Measurements from ENCODE around the gene ARMC10. TPM values are rescaled to one million over a fixed set of nuclear protein-coding genes. Genes with fewer than 3 reads are reported as not detected.
"Not testable (repeated sequence)": the region's sequence is repeated elsewhere in the genome, so short reads cannot be mapped to it uniquely, and the experiment has no call there.

Gene ARMC10
- total RNA-seq, 2 experiments from 2014 or later: 33.2 to 35.7 TPM

GRCh38 chr7:103059471-103059870, 15.5 kb upstream of the ARMC10 start:
- ChIA-PET CTCF (interaction anchor here (1.0 kb wide), 1 partner anchor 301 kb away, joined by 3 read pairs; no protein-coding TSS in a partner anchor), POLR2A (no interaction called here)
- Mint-ChIP-seq H3K4me3 (no peak overlapping the region), H3K9me3 (ENCODE audit: insufficient read depth) (no peaks in the 10 kb centered on the region), H3K36me3 (ENCODE audit: low read depth) (no peaks in the 10 kb centered on the region), H3K4me1 (ENCODE audit: low read depth) (no peaks in the 10 kb centered on the region), H3K27ac (no peak overlapping the region), H3K27me3 (ENCODE audit: low read depth) (peaks cover 1% of the 10 kb centered on the region)
- DNase-seq: no peak
- no peak for ATAC-seq

- no peak for DNase-seq
- Mint-ChIP-seq H3K4me1 (ENCODE audit: low read depth) (no peaks in the 10 kb centered on the region), H3K27ac (no peak overlapping the region), H3K9me3 (ENCODE audit: insufficient read depth) (no peaks in the 10 kb centered on the region), H3K4me3 (no peak overlapping the region), H3K36me3 (ENCODE audit: low read depth) (no peaks in the 10 kb centered on the region), H3K27me3 (ENCODE audit: low read depth) (peaks cover 5% of the 10 kb centered on the region)
- POLR2A ChIA-PET: no interaction called here
- CTCF ChIA-PET: no interaction called here
- ATAC-seq: no peak
Measured at GRCh38 chr7:103063895-103064294, 11.0 kb upstream of the ARMC10 start.

- Mint-ChIP-seq H3K4me3 (no peak overlapping the region), H3K36me3 (ENCODE audit: low read depth) (no peaks in the 10 kb centered on the region), H3K9me3 (ENCODE audit: insufficient read depth) (no peaks in the 10 kb centered on the region), H3K27ac (no peak overlapping the region), H3K4me1 (ENCODE audit: low read depth) (no peaks in the 10 kb centered on the region), H3K27me3 (ENCODE audit: low read depth) (peaks cover 5% of the 10 kb centered on the region)
- DNase-seq (peak; percentile 60), ATAC-seq (peak; percentile 77)
- POLR2A ChIA-PET: no interaction called here
- CTCF ChIA-PET: interaction anchor here (0.8 to 1.7 kb wide), 7 partner anchors 9 to 317 kb away, joined by 3 to 9 read pairs (median 5); partner anchors contain the start of genes ARMC10, FAM185A and FBXL13
Measured at GRCh38 chr7:103065667-103066066, 9.3 kb upstream of the ARMC10 start.

- CTCF ChIA-PET: no interaction called here
- H3K9me3 Mint-ChIP-seq (ENCODE audit: insufficient read depth): no peaks in the 10 kb centered on the region
Measured at GRCh38 chr7:103068414-103069403, 6.2 kb upstream of the ARMC10 start.

GRCh38 chr7:103071000-103071399, 3.9 kb upstream of the ARMC10 start:
- Mint-ChIP-seq H3K4me1 (ENCODE audit: low read depth) (peaks cover 15% of the 10 kb centered on the region), H3K27me3 (ENCODE audit: low read depth) (peaks cover 2% of the 10 kb centered on the region), H3K36me3 (ENCODE audit: low read depth) (no peaks in the 10 kb centered on the region), H3K27ac (no peak overlapping the region), H3K9me3 (ENCODE audit: insufficient read depth) (no peaks in the 10 kb centered on the region), H3K4me3 (no peak overlapping the region)
- CTCF ChIA-PET: interaction anchor here (1.2 kb wide), 1 partner anchor 9 kb away, joined by 3 read pairs; no protein-coding TSS in a partner anchor
- DNase-seq (no peak), ATAC-seq (no peak)
- POLR2A ChIA-PET: interaction anchor here (0.6 kb wide), 1 partner anchor 499 kb away, joined by 3 read pairs; no protein-coding TSS in a partner anchor

More at GRCh38 chr7:103068414-103069403, 6.2 kb upstream of the ARMC10 start:
- Mint-ChIP-seq H3K27ac (no peak overlapping the region), H3K4me3 (no peak overlapping the region), H3K36me3 (ENCODE audit: low read depth) (no peaks in the 10 kb centered on the region), H3K4me1 (ENCODE audit: low read depth) (no peaks in the 10 kb centered on the region), H3K27me3 (ENCODE audit: low read depth) (peaks cover 5% of the 10 kb centered on the region)
- POLR2A ChIA-PET: no interaction called here
- DNase-seq: no peak
- no peak for ATAC-seq

GRCh38 chr7:103073989-103074518, 886 bp upstream of the ARMC10 start:
- ChIA-PET POLR2A (interaction anchor here (1.7 kb wide), 1 partner anchor 31 kb away, joined by 3 read pairs; no protein-coding TSS in a partner anchor), CTCF (interaction anchor here (2.0 to 3.5 kb wide), 3 partner anchors 10 to 223 kb away, joined by 5 to 26 read pairs (median 13); partner anchors contain the start of gene PMPCB)
- no peak for DNase-seq
- peak overlapping the region; percentile 82 for H3K27ac Mint-ChIP-seq
- H3K9me3 Mint-ChIP-seq (ENCODE audit: insufficient read depth): no peaks in the 10 kb centered on the region
- no peaks in the 10 kb centered on the region for H3K27me3 Mint-ChIP-seq (ENCODE audit: low read depth)
- peak overlapping the region; percentile 85 for H3K4me3 Mint-ChIP-seq
- ATAC-seq: no peak
- H3K36me3 Mint-ChIP-seq (ENCODE audit: low read depth): peaks cover 13% of the 10 kb centered on the region
- peaks cover 35% of the 10 kb centered on the region for H3K4me1 Mint-ChIP-seq (ENCODE audit: low read depth)

- ChIA-PET POLR2A (interaction anchor here (0.6 to 2.4 kb wide), 11 partner anchors 8 to 327 kb away, joined by 3 to 18 read pairs (median 3); partner anchors contain the start of genes FAM185A, NAPEPLD and PSMC2), CTCF (interaction anchor here (0.7 to 3.5 kb wide), 10 partner anchors 9 to 327 kb away, joined by 3 to 26 read pairs (median 4); partner anchors contain the start of genes FAM185A, NAPEPLD and PMPCB)
- Mint-ChIP-seq H3K27me3 (ENCODE audit: low read depth) (no peaks in the 10 kb centered on the region), H3K36me3 (ENCODE audit: low read depth) (peaks cover 15% of the 10 kb centered on the region), H3K9me3 (ENCODE audit: insufficient read depth) (no peaks in the 10 kb centered on the region), H3K4me3 (peak overlapping the region; percentile 97), H3K4me1 (ENCODE audit: low read depth) (peaks cover 36% of the 10 kb centered on the region), H3K27ac (peak overlapping the region; percentile 93)
- DNase-seq (peak; percentile 73), ATAC-seq (peak; percentile 68)
Measured at GRCh38 chr7:103075337-103075918, 488 bp downstream of the ARMC10 start.

GRCh38 chr7:103076764-103077163, 1.8 kb downstream of the ARMC10 start:
- DNase-seq (no peak), ATAC-seq (no peak)
- ChIA-PET POLR2A (interaction anchor here (2.4 kb wide), 1 partner anchor 328 kb away, joined by 9 read pairs; the partner anchor contains the start of gene FAM185A), CTCF (interaction anchor here (0.7 to 2.6 kb wide), 5 partner anchors 8 to 1224 kb away, joined by 3 to 13 read pairs (median 4); partner anchors contain the start of gene FAM185A)
- H3K27ac Mint-ChIP-seq: no peak overlapping the region
- H3K9me3 Mint-ChIP-seq (ENCODE audit: insufficient read depth): no peaks in the 10 kb centered on the region
- peaks cover 15% of the 10 kb centered on the region for H3K36me3 Mint-ChIP-seq (ENCODE audit: low read depth)
- no peaks in the 10 kb centered on the region for H3K27me3 Mint-ChIP-seq (ENCODE audit: low read depth)
- peak overlapping the region; percentile 97 for H3K4me3 Mint-ChIP-seq
- H3K4me1 Mint-ChIP-seq (ENCODE audit: low read depth): peaks cover 39% of the 10 kb centered on the region

GRCh38 chr7:103077318-103077717, 2.4 kb downstream of the ARMC10 start:
- Mint-ChIP-seq H3K9me3 (ENCODE audit: insufficient read depth) (no peaks in the 10 kb centered on the region), H3K36me3 (ENCODE audit: low read depth) (peaks cover 18% of the 10 kb centered on the region), H3K27ac (no peak overlapping the region), H3K4me3 (no peak overlapping the region), H3K4me1 (ENCODE audit: low read depth) (peaks cover 39% of the 10 kb centered on the region), H3K27me3 (ENCODE audit: low read depth) (no peaks in the 10 kb centered on the region)
- DNase-seq (no peak), ATAC-seq (no peak)
- CTCF ChIA-PET: interaction anchor here (1.0 kb wide), 1 partner anchor 12 kb away, joined by 3 read pairs; no protein-coding TSS in a partner anchor
- POLR2A ChIA-PET: no interaction called here

GRCh38 chr7:103078226-103078625, 3.3 kb downstream of the ARMC10 start:
- H3K27ac Mint-ChIP-seq; H3K9me3 Mint-ChIP-seq (ENCODE audit: insufficient read depth); H3K4me3 Mint-ChIP-seq; CTCF ChIA-PET; ATAC-seq; POLR2A ChIA-PET; DNase-seq; H3K27me3 Mint-ChIP-seq (ENCODE audit: low read depth): not testable (repeated sequence)
- Mint-ChIP-seq H3K36me3 (ENCODE audit: low read depth) (peaks cover 21% of the 10 kb centered on the region), H3K4me1 (ENCODE audit: low read depth) (peaks cover 43% of the 10 kb centered on the region)

- ChIA-PET CTCF (interaction anchor here (0.8 to 1.5 kb wide), 2 partner anchors 14 to 18 kb away, joined by 3 to 5 read pairs; no protein-coding TSS in a partner anchor), POLR2A (no interaction called here)
- no peak for ATAC-seq
- no peak overlapping the region for H3K4me3 Mint-ChIP-seq
- no peak overlapping the region for H3K27ac Mint-ChIP-seq
- no peaks in the 10 kb centered on the region for H3K27me3 Mint-ChIP-seq (ENCODE audit: low read depth)
- DNase-seq: no peak
- peaks cover 34% of the 10 kb centered on the region for H3K4me1 Mint-ChIP-seq (ENCODE audit: low read depth)
- H3K36me3 Mint-ChIP-seq (ENCODE audit: low read depth): peaks cover 32% of the 10 kb centered on the region
- no peaks in the 10 kb centered on the region for H3K9me3 Mint-ChIP-seq (ENCODE audit: insufficient read depth)
Measured at GRCh38 chr7:103079836-103080235, 4.9 kb downstream of the ARMC10 start.

Data from activated CD8-positive, alpha-beta T cell treated with anti-CD3 and anti-CD28 coated beads, Interleukin-2, amount 10 ng/mL, durations not matched to agents 7 days and 5 days (primary cell).